HG02973 (cell line): ENCODE results near the gene IRX4.
"Not testable (repeated sequence)": the region's sequence is repeated elsewhere in the genome, so short reads cannot be mapped to it uniquely, and the experiment has no call there.

Experiments
- ATAC-seq: cut with Tn5 transposase; IDR thresholded peaks from one replicate; pipeline ENCODE4 v1.9.1; 2021; ENCODE audit warnings: moderate library complexity; ENCODE audit not compliant: unreplicated experiment

IRX4 gene

GRCh38 chr5:1860949-1861348 is 21.8 kb downstream of the IRX4 start:
- ATAC-seq = no peak

- ATAC-seq = no peak
Measured at GRCh38 chr5:1860021-1860610, 22.6 kb downstream of the IRX4 start.

DNA sequence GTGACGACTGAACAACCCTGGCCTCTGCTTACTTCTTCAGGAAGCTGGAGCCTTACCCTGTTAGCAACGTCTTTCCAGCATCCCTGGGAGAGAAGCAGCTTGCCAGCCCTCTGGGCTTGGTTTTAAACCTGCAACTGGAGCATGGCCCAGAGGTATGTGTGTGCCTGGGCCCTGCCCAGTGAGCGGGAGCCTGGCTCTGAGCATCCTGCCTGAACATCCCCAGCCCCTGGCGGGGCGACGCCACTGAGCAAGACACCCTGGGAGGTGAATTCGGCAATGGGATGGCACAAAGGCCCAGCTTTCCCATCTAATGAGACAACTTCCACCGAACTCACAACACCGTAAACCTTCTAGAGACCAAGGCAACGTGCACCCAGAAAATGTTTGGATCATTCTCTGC is 23.6 kb downstream of the IRX4 start:
- ATAC-seq = no peak

- no peak for ATAC-seq
Measured at GRCh38 chr5:1858436-1858835, 24.3 kb downstream of the IRX4 start.

DNA sequence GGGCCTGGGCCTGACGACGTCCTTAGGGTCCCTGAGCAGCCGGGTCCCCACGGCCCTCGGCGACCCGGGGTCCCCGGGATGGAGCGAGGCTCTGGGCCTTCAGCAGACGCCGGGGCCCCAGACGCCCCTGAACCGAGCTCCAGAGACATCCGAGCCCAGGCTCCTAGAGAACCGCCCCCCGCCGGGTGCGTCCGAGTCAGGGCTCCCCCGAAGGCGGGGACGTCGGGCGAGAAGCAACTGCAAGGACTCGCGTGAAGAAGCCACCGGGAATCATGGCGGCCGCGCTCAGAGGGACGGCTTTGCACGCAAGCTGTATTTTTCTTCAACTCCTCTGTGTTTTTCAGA is 25.5 kb downstream of the IRX4 start:
- ATAC-seq = no peak

DNA sequence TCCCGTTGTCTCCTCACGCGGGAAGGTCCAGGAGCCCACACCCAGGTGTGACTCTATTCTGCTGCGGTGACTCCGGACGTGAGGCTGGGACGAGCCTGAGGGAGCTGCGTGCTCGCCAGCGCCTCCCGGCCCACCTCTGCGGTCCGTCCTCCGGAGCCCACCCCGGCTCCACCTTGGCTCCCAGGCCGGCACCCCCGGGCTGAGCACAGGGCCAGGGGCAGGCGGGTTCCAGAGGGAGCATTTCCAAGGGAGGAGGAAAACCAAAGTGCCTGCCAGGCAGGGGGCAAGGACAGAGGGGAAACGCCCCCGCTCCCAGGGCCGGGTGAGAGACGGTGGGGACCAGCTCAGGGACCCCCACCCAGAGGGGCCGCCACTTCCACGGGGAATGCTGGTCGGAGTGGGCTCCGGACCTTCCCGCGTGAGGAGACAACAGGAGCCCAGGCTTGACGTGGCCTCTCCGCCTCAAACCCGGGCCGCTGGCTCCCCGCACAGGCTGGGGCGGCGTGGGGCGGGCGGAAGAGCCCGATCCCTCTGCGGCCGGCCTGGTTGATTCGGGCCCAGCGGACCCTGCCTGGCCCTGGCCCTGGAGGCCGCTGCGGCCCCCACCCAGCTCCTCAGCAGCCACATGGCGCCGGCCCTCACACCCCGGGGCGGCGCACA is 26.0 kb downstream of the IRX4 start:
- ATAC-seq = no peak

DNA sequence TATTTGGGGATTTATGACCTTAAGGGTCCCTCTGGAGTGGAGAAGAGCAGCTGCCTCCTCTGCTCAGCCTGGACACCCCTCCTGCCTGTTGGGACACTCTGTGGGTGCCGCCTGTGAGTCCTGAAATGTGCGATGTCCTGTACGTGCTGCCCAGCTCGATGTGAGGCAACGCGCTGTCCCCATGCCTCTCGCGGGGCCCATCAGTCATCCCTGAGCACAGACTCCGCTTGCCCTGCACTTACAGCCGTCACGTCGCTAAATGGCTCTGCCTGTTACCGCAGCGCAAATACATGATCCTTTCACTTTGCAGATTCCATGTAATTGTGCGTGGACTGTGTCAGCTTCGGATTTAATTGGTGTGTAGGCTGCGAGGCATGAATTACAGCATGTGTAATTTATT is 27.1 kb downstream of the IRX4 start:
- no peak for ATAC-seq

DNA sequence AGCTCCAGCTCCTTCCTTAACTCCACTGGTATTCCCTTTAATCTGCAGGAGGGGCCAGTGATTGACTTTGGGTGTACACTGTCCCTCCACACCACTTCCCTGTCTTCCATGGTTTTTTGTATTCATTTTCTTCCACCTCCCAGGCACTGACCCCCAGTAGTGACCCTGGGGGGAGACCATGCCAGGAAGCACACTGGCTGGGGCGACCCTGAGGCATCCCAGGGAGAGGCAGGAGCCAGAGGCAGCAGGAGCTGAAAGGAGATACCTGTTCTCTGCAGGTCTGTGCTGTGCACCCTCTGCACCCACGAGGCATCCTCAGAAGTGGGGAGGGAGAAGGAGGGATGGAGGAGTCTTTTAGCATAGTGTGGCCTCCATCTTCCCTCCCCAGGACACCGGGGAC is 27.6 kb downstream of the IRX4 start:
- no peak for ATAC-seq

DNA sequence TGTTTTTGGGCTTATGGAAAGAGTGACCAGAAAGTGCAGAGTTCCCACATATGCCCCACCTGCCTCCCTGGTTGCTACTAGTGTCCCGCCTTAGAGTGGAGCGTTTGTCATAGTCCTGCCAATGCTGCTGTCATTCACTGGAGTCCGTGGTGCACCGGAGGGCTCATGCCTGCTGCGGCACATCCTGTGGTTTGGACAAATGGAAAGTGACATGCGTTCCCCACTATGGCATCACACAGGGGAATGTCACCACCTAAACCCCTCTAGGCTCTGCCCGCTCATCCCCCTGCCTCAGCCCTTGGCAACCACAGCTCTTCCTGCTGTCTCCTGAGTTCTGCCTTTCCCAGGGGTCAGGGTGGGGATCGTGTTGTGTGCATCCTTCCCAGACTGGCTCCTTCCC is 29.2 kb downstream of the IRX4 start:
- ATAC-seq = no peak

- no peak for ATAC-seq
Measured at GRCh38 chr5:1852324-1852947, 30.3 kb downstream of the IRX4 start.

- no peak for ATAC-seq
Measured at GRCh38 chr5:1851290-1851934, 31.3 kb downstream of the IRX4 start.

DNA sequence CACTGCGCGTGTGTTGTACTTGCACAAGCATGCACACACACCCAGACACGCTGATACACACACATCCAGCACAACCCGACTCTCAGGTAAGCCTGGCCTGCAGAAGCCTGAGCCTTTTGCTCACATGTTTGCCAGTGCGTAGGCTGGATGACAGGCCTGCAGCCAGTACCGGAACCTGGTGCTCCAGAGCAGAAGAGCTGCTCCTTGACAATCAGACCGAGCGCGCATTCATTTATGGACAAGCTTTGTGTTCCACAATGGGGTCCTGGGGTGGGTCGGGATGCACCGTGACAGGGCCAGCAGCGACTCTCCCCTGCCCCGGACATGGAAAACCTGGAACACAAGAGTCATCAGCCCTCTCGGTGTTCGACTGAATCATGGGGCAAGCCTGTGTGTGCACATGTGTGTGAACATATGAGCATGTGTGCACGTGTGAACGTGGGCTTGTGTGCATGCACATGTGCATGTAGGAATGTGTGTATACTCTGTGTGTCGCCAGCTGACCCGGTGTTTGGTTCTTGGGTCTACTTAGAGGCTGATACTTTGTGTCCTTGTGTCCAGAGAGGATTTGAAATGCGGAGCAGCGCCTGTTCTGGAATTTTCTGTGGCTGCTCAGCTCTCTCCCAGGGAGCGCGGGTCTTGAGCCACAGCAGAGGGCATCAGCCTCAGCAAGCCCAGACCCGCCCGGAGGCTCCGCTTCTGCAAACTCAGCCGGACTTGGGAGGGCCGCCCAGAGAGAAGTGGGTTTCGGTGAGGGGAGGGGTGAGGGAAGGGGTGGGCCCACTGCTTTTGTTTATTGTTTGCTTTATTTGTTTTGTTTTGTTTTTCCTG is 32.2 kb downstream of the IRX4 start:
- ATAC-seq = no peak

- ATAC-seq = no peak
Measured at GRCh38 chr5:1847611-1848010, 35.1 kb downstream of the IRX4 start.

GRCh38 chr5:1847056-1847455 is 35.7 kb downstream of the IRX4 start:
- ATAC-seq = no peak

GRCh38 chr5:1846583-1846982 is 36.1 kb downstream of the IRX4 start:
- ATAC-seq = no peak

DNA sequence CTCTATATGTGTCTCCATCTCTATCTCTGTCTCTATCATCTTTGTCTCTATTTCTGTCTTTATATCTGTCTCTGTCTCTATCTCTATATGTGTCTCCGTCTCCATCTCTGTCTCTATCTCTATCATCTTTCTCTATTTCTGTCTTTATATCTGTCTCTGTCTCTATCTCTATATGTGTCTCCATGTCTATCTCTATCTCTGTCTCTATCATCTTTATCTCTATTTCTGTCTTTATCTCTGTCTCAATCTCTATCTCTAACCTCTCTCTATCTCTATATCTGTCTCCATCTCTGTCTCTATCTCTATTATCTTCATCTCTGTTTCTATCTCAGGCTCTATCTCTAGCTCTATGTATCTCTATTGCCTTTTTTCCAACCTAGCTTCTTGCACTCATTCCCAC is 37.0 kb downstream of the IRX4 start:
- no peak for ATAC-seq

- no peak for ATAC-seq
Measured at GRCh38 chr5:1844708-1845436, 37.9 kb downstream of the IRX4 start.

GRCh38 chr5:1843761-1844160 is 39.0 kb downstream of the IRX4 start:
- not testable (repeated sequence) for ATAC-seq

DNA sequence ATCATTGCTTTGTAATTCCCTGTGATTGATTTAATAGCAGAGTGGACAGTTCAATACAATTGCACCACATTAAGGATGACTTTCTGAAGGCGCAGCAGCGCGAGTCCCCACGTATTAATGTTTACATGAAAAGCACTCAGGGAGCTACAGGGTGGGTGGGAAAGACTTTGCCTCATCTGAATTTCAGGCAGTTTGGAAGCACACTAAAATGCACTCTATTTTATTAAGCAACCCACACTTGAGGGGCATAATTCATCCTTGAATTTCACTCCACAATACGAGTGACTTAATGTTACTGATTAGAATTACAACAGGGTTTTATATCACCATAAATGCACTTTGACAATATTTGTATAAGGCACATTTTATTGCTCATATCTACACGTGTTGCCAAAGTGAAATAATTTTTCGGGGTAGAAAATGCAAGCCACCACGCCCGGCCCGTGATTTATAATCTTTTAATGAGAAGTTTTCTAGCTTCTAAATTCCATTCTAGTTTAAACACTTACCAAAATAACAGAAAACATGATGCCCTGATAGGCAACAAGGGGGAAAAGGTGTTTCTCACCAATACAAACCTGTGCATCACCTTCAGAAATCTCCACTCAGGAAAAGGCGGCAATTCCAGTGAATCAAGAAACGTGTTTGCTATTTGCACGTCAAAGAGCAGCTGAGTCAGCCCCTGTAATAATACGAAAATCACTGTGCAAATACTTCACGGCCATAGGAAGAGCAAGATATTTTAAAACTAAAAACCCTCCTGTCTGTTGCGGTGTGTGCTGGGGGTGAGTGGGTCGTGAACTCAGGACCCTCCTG is 40.5 kb downstream of the IRX4 start:
- ATAC-seq = no peak
